ENCODE results near the gene CAPN8.

Gene CAPN8

GRCh38 chr1:223680188-223680587, 14.7 kb upstream of the CAPN8 start:
- Histone ChIP-seq H3K9me3 (no peaks in the 10 kb centered on the region), H3K4me3 (no peak overlapping the region), H3K27ac (no peak overlapping the region), H3K4me1 (peaks cover 0 to 3% (median 0%) of the 10 kb centered on the region in 4 donors), H3K27me3 (peaks cover 0 to 6% of the 10 kb centered on the region in 2 donors), H3K36me3 (no peaks in the 10 kb centered on the region)
- no peak for DNase-seq
- TF ChIP-seq CTCF (IDR thresholded peaks at IDR 0.05) = no peak
- intact Hi-C loops (cut with DNase I; ENCODE audit: low total_unique reads) = loop anchor here (10.0 kb wide), 1 partner anchor 545 kb away; no protein-coding TSS in a partner anchor

GRCh38 chr1:223678841-223679240, 13.3 kb upstream of the CAPN8 start:
- H3K36me3 ChIP-seq = no peaks in the 10 kb centered on the region
- H3K9me3 ChIP-seq = peaks cover 0 to 6% (median 5%) of the 10 kb centered on the region in 3 donors
- peaks cover 0 to under 1% of the 10 kb centered on the region in 2 donors for H3K27me3 ChIP-seq
- no peak for DNase-seq
- intact Hi-C loops (cut with DNase I; ENCODE audit: low total_unique reads) = no loop called here
- H3K27ac ChIP-seq = no peak overlapping the region
- H3K4me1 ChIP-seq = no peaks in the 10 kb centered on the region
- TF ChIP-seq CTCF (IDR thresholded peaks at IDR 0.05) = no peak
- H3K4me3 ChIP-seq = no peak overlapping the region

- no peak overlapping the region for H3K4me3 ChIP-seq
- no peaks in the 10 kb centered on the region for H3K27me3 ChIP-seq
- intact Hi-C loops (cut with DNase I; ENCODE audit: low total_unique reads) = no loop called here
- no peaks in the 10 kb centered on the region for H3K4me1 ChIP-seq
- no peak for DNase-seq
- peaks cover 0 to 11% (median 7%) of the 10 kb centered on the region in 3 donors for H3K9me3 ChIP-seq
- no peak for TF ChIP-seq CTCF (IDR thresholded peaks at IDR 0.05)
- H3K36me3 ChIP-seq = no peaks in the 10 kb centered on the region
- H3K27ac ChIP-seq = no peak overlapping the region
Measured at GRCh38 chr1:223674119-223674890, 8.8 kb upstream of the CAPN8 start.

GRCh38 chr1:223670458-223671159, 5.1 kb upstream of the CAPN8 start:
- intact Hi-C loops (cut with DNase I; ENCODE audit: low total_unique reads) = no loop called here
- Histone ChIP-seq H3K4me3 (no peak overlapping the region), H3K27me3 (no peaks in the 10 kb centered on the region), H3K9me3 (peaks cover 0 to 11% (median 7%) of the 10 kb centered on the region in 3 donors), H3K27ac (no peak overlapping the region), H3K36me3 (no peaks in the 10 kb centered on the region), H3K4me1 (no peaks in the 10 kb centered on the region)
- no peak for TF ChIP-seq CTCF (IDR thresholded peaks at IDR 0.05)
- no peak for DNase-seq

- Histone ChIP-seq H3K9me3 (peaks cover 0 to 9% (median 4%) of the 10 kb centered on the region in 3 donors), H3K36me3 (no peaks in the 10 kb centered on the region), H3K27ac (no peak overlapping the region), H3K4me3 (no peak overlapping the region), H3K27me3 (no peaks in the 10 kb centered on the region), H3K4me1 (no peaks in the 10 kb centered on the region)
- DNase-seq = no peak
- intact Hi-C loops (cut with DNase I; ENCODE audit: low total_unique reads) = no loop called here
- TF ChIP-seq CTCF (IDR thresholded peaks at IDR 0.05) = no peak
Measured at GRCh38 chr1:223669003-223669795, 3.7 kb upstream of the CAPN8 start.

Data from tibial artery (tissue), 4 donors.